Suprapubic skin (tissue), 4 donors: ENCODE results near the gene LHB. TPM values are rescaled to one million over a fixed set of nuclear protein-coding genes. Genes with fewer than 3 reads are reported as not detected.

Experiments
- DNase-seq, 2 donors: peaks; one replicate each; pipeline ENCODE4 v3.0.0-alpha.2; 2019; ENCODE audit warnings: low spot score in 2 of 2
- H3K27ac ChIP-seq: fragments of 200-600 bp; sonication (generic); one replicate; pipeline ENCODE4 v1.5.1; 2019
- H3K27me3 ChIP-seq: fragments of 200-600 bp; sonication (generic); one replicate; pipeline ENCODE4 v1.5.1; 2019
- H3K36me3 ChIP-seq: fragments of 200-600 bp; sonication (generic); one replicate; pipeline ENCODE4 v1.5.1; 2019
- H3K4me1 ChIP-seq: fragments of 200-600 bp; sonication (generic); one replicate; pipeline ENCODE4 v1.5.1; 2019
- H3K4me3 ChIP-seq: fragments of 200-600 bp; sonication (generic); one replicate; pipeline ENCODE4 v1.5.1; 2019; ENCODE audit warnings: mild to moderate bottlenecking
- H3K9me3 ChIP-seq: fragments of 200-600 bp; sonication (generic); one replicate; pipeline ENCODE4 v1.5.1; 2019
- EP300 ChIP-seq: sonication (generic); formaldehyde crosslinking; IDR thresholded peaks from one replicate; pipeline ENCODE4 v1.6.1; 2017; ENCODE audit warnings: antibody characterized with exemption
- POLR2A ChIP-seq, 2 donors: fragments of 450-650 bp; IDR thresholded peaks; one replicate each; pipeline ENCODE4 v1.6.1; 2017; ENCODE audit warnings: antibody characterized with exemption in 2 of 2, mild to moderate bottlenecking in 2 of 2, moderate library complexity in 2 of 2
- POLR2AphosphoS5 ChIP-seq, 3 donors: sonication (generic); formaldehyde crosslinking; IDR thresholded peaks; one replicate each; pipeline ENCODE4 v1.6.1; 2017; ENCODE audit warnings: antibody characterized with exemption in 3 of 3
- WGBS: methylation state at CpG from one replicate; pipeline ENCODE4 v1.1.5; 2018; 5-methylcytosine and 5-hydroxymethylcytosine counted together
- total RNA-seq, 4 donors: library from RNA; depleted of rRNA; stranded (reverse); fragments of >200 nt; gene quantifications; one replicate each; pipeline ENCODE4 v1.1.0, GENCODE V29; 2016
- TF ChIP-seq, protein P1 (sequence below), 2 donors: fragments of 200-600 bp in 1 of 2; fragments of 450-650 bp in 1 of 2; sonication (generic) in 1 of 2; IDR thresholded peaks; one replicate each; pipeline ENCODE4 v1.5.1; 2016 to 2019; ENCODE audit warnings: antibody characterized with exemption in 2 of 2, mild to moderate bottlenecking in 1 of 2, moderate library complexity in 1 of 2

Gene LHB
- total RNA-seq = not detected

DNA sequence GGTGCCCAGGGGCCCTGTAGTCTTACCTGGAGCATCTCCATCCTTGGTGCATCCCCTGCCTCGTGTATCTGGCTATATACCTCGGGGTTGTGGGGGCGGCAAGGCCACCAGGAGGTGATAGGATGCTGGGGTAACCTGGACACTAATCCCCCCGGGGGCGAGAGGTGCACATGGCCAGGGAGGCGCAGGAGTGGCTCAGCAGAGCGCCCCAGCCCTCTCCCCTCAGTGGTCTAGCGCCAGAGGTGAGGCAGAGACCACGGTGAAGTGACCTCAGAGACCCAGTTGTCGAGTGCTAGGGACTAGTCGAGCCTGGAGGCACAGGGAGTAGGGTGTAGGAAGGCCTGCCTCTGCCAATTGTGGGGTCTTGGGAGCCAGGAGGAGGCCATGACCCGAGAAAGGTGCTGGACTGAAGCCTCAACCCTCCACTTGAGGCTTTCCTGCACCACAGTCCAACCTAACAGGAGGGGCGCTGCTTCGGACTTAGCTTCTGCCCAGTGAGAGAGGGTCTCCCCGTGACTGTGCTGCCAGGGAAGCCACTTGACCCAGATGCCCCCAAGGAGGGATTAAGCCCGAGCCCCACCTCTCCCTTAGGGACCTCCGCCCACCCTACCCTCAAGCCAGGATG lies at the start of gene LHB:
Gene LHB (minus strand): TSS at position 51 of the 625 bp plus-strand sequence. CDS start 10 bp downstream, at position 41.
- TF ChIP-seq, protein P1, sequence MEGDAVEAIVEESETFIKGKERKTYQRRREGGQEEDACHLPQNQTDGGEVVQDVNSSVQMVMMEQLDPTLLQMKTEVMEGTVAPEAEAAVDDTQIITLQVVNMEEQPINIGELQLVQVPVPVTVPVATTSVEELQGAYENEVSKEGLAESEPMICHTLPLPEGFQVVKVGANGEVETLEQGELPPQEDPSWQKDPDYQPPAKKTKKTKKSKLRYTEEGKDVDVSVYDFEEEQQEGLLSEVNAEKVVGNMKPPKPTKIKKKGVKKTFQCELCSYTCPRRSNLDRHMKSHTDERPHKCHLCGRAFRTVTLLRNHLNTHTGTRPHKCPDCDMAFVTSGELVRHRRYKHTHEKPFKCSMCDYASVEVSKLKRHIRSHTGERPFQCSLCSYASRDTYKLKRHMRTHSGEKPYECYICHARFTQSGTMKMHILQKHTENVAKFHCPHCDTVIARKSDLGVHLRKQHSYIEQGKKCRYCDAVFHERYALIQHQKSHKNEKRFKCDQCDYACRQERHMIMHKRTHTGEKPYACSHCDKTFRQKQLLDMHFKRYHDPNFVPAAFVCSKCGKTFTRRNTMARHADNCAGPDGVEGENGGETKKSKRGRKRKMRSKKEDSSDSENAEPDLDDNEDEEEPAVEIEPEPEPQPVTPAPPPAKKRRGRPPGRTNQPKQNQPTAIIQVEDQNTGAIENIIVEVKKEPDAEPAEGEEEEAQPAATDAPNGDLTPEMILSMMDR (IDR thresholded peaks at IDR 0.05) = no peak
- TF ChIP-seq POLR2A (IDR thresholded peaks at IDR 0.05) = no peak
- no peak for TF ChIP-seq POLR2AphosphoS5 (IDR thresholded peaks at IDR 0.05)
- TF ChIP-seq EP300 = no peak
- peaks cover 6% of the 10 kb centered on the region for H3K27me3 ChIP-seq
- H3K4me1 ChIP-seq = peaks cover 27% of the 10 kb centered on the region
- H3K36me3 ChIP-seq = peaks cover 27% of the 10 kb centered on the region
- H3K9me3 ChIP-seq = no peaks in the 10 kb centered on the region
- H3K27ac ChIP-seq = no peak within 1 kb of the TSS
- H3K4me3 ChIP-seq = peak within 1 kb of the TSS; percentile 54
- 88% methylated on average over 5 of the region's 17 CpGs for WGBS
- no peak for DNase-seq

DNA sequence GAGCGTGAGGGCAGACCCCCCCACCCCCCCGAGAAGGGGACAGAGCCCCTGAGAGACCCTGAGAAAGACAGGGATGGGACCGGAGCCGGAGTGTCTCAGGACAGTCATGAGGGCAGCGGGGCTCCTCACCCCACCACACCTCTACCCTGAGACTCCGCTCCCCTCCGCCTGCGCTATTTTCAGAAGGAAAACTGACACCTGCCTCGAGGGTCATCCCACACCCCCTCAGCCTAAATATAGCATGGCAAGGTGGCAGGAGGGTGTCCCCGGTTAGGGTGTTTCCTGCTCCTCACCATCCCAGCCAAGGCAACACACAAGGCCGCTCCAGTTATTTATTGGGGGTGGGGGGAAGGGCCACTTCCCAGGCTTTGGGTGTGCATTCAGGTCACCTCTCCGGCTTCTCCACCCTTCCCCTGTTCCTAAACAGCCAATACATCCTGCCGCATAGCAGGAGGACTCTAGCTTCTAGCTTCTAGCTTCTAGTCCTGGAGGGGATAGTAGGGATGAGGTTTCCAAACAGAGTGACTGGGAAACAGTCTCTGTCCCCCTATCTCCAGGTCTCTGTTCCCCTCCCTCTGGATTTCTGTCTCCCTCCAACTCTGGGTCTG lies 49.1 kb upstream of the LHB start:
- H3K9me3 ChIP-seq = no peaks in the 10 kb centered on the region
- peaks cover 69% of the 10 kb centered on the region for H3K27me3 ChIP-seq
- TF ChIP-seq EP300 (no peak), POLR2AphosphoS5 (IDR thresholded peaks at IDR 0.05) (no peak), POLR2A (IDR thresholded peaks at IDR 0.05) (no peak)
- TF ChIP-seq, protein P1 (IDR thresholded peaks at IDR 0.05) = no peak
- 50% methylated on average over 12 of the region's 13 CpGs for WGBS
- no peak overlapping the region for H3K4me3 ChIP-seq
- H3K36me3 ChIP-seq = no peaks in the 10 kb centered on the region
- no peak overlapping the region for H3K27ac ChIP-seq
- H3K4me1 ChIP-seq = peaks cover 21% of the 10 kb centered on the region
- DNase-seq = no peak

DNA sequence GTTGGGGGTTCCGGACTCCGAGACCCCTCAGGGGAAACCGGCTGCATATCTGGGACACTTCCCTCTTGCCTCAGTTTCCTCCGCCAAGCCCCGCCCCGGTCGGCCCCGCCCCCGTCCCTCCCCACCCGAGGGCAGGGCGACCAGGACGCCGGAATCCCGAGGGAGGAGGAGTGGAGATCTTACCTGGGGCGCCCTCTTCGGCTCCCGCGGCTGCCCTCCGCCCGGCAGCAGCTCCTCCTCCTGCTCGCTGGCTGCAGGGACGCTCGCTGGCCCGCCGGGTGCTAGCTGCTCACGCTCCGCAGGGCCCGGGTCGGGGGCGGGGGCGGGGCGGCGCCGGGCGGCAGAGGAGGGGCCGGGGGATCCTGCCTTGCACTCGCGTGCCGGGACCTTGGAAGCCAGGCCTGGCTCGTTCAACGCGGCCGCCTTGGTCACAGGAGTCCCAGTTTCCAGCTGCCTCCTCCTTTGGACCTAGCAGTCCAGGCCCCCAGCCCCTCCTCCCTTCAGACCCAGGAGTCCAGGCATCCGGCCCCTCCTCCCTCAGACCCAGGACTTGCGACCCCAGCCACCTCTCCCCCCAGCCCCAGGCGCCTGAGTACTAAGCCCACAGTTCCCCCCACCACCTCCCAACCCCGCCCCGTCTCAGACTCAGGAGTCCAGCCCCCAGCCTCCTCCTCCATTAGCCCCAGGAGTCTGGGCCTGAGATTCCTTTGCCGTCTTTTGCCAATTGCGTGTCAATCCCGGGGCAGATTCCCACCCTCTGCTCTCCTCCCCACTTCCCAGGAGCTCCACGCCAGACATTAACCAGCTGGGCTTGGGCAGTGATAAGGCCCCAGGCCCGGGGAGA lies 48.1 kb upstream of the LHB start, which contains the start of gene NTF4:
Gene NTF4 (minus strand): TSS at position 51 of the 844 bp plus-strand sequence. CDS start 2,821 bp downstream, outside the sequence.
- H3K27me3 ChIP-seq = peaks cover 61% of the 10 kb centered on the region

DNA sequence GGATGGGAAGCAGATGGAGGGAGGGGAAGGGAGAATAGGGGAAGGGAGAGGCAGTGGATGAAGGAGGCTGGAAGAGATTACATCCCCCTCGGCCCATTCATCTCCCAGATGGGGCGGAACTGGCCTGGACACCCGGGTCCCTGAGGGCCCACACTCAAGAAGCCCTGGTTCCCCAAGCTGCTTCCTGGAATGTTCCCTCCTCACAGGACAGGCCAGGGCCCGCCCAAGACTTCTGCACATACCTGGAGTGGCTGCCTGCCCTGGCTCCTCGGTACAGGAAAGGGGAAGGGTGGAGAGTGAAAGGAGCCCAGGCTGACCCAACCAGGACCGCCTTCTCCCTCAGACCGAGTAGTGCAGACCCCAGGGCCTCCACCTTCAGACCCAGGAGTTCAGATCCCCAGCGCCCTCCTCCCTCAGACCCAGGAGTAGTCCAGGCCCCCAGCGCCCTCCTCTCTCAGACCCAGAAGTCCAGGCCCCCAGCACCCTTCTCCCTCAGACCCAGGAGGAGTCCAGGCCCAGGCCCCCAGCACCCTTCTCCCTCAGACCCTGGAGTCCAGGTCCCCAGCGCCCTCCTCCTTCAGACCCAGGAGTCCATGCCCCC lies 47.2 kb upstream of the LHB start:
- Histone ChIP-seq H3K27me3 (peaks cover 55% of the 10 kb centered on the region), H3K4me1 (peaks cover 21% of the 10 kb centered on the region), H3K4me3 (peak overlapping the region; percentile 47), H3K36me3 (no peaks in the 10 kb centered on the region), H3K9me3 (no peaks in the 10 kb centered on the region), H3K27ac (peak overlapping the region; percentile 78)
- no peak for DNase-seq
- 29% methylated on average over 4 of the region's 10 CpGs for WGBS
- TF ChIP-seq POLR2A (IDR thresholded peaks at IDR 0.05) (no peak), POLR2AphosphoS5 (IDR thresholded peaks at IDR 0.05) (no peak), EP300 (no peak)
- TF ChIP-seq, protein P1 (IDR thresholded peaks at IDR 0.05) = no peak

More for the DNA sequence above, 48.1 kb upstream of the LHB start, which contains the start of gene NTF4:
- Histone ChIP-seq H3K36me3 (no peaks in the 10 kb centered on the region), H3K9me3 (no peaks in the 10 kb centered on the region), H3K4me3 (peak within 1 kb of the TSS; percentile 47), H3K4me1 (peaks cover 21% of the 10 kb centered on the region), H3K27ac (peak within 1 kb of the TSS; percentile 78)
- TF ChIP-seq, protein P1 (IDR thresholded peaks at IDR 0.05) = no peak
- TF ChIP-seq POLR2AphosphoS5 (IDR thresholded peaks at IDR 0.05) (no peak), POLR2A (IDR thresholded peaks at IDR 0.05) (no peak), EP300 (no peak)
- no peak for DNase-seq
- 13% methylated on average over 11 of the region's 53 CpGs for WGBS
